ENCODE results near the gene SLC2A6.

The SLC2A6 gene

GRCh38 chr9:133484671-133485437 is 6.0 kb upstream of the SLC2A6 start:
- no peak for TF ChIP-seq EZH2phosphoT487 (IDR thresholded peaks at IDR 0.05; ENCODE audit: low read length)
- TF ChIP-seq EZH2 (optimal IDR thresholded peaks at IDR 0.05; ENCODE audit: low read depth, low read length) = no peak
- TF ChIP-seq CTCF (IDR thresholded peaks at IDR 0.05; ENCODE audit: low read length) = no peak
- Histone ChIP-seq H3K27ac (ENCODE audit: low read length) (no peak overlapping the region), H3K36me3 (replicated peaks; ENCODE audit: insufficient read depth, low read length) (no peaks in the 10 kb centered on the region), H3K4me2 (ENCODE audit: low read depth, low read length) (no peak overlapping the region), H3K4me3 (ENCODE audit: low read length) (no peak overlapping the region), H3K4me1 (ENCODE audit: low read length) (no peaks in the 10 kb centered on the region), H3K79me2 (ENCODE audit: low read length) (no peaks in the 10 kb centered on the region), H3K9me2 (replicated peaks; ENCODE audit: insufficient read depth, low read length) (no peaks in the 10 kb centered on the region), H3K9me3 (replicated peaks; ENCODE audit: insufficient read depth, low read length) (no peaks in the 10 kb centered on the region), H3K27me3 (replicated peaks; ENCODE audit: insufficient read depth, low read length) (peaks cover 82% of the 10 kb centered on the region), H3F3A (ENCODE audit: insufficient read depth, low read length) (no peaks in the 10 kb centered on the region), H2AFZ (ENCODE audit: low read length) (no peak overlapping the region), H3K9ac (ENCODE audit: low read length) (no peak overlapping the region), H4K20me1 (ENCODE audit: insufficient read depth, low read length) (no peaks in the 10 kb centered on the region)
- no peak for DNase-seq

GRCh38 chr9:133483611-133484010 is 4.7 kb upstream of the SLC2A6 start:
- Histone ChIP-seq H3K27me3 (replicated peaks; ENCODE audit: insufficient read depth, low read length) (peaks cover 75% of the 10 kb centered on the region), H3K9me2 (replicated peaks; ENCODE audit: insufficient read depth, low read length) (no peaks in the 10 kb centered on the region), H3K79me2 (ENCODE audit: low read length) (no peaks in the 10 kb centered on the region), H3K27ac (ENCODE audit: low read length) (no peak overlapping the region), H2AFZ (ENCODE audit: low read length) (no peak overlapping the region), H3K9me3 (replicated peaks; ENCODE audit: insufficient read depth, low read length) (no peaks in the 10 kb centered on the region), H3F3A (ENCODE audit: insufficient read depth, low read length) (no peaks in the 10 kb centered on the region), H3K4me1 (ENCODE audit: low read length) (peaks cover 4% of the 10 kb centered on the region; the same call in 1 of the 2 replicates), H3K9ac (ENCODE audit: low read length) (no peak overlapping the region), H4K20me1 (ENCODE audit: insufficient read depth, low read length) (no peaks in the 10 kb centered on the region), H3K4me3 (ENCODE audit: low read length) (no peak overlapping the region), H3K36me3 (replicated peaks; ENCODE audit: insufficient read depth, low read length) (no peaks in the 10 kb centered on the region), H3K4me2 (ENCODE audit: low read depth, low read length) (no peak overlapping the region)
- no peak for DNase-seq
- TF ChIP-seq CTCF (IDR thresholded peaks at IDR 0.05; ENCODE audit: low read length) (no peak), EZH2phosphoT487 (IDR thresholded peaks at IDR 0.05; ENCODE audit: low read length) (no peak), EZH2 (optimal IDR thresholded peaks at IDR 0.05; ENCODE audit: low read depth, low read length) (no peak)

GRCh38 chr9:133477992-133478850 is 678 bp downstream of the SLC2A6 start:
- H3K9me3 ChIP-seq (replicated peaks; ENCODE audit: insufficient read depth, low read length) = no peaks in the 10 kb centered on the region
- H3K4me2 ChIP-seq (ENCODE audit: low read depth, low read length) = peak overlapping the region; percentile 90
- peak overlapping the region; percentile 69 for H2AFZ ChIP-seq (ENCODE audit: low read length)
- no peaks in the 10 kb centered on the region for H3K79me2 ChIP-seq (ENCODE audit: low read length)
- peaks cover 34% of the 10 kb centered on the region for H3K27me3 ChIP-seq (replicated peaks; ENCODE audit: insufficient read depth, low read length)
- peak overlapping the region; percentile 56 for H3K4me3 ChIP-seq (ENCODE audit: low read length)
- TF ChIP-seq EZH2 (optimal IDR thresholded peaks at IDR 0.05; ENCODE audit: low read depth, low read length) (no peak), EZH2phosphoT487 (IDR thresholded peaks at IDR 0.05; ENCODE audit: low read length) (no peak), CTCF (IDR thresholded peaks at IDR 0.05; ENCODE audit: low read length) (no peak)
- peak overlapping the region; percentile 24; the same call in 1 of the 2 replicates for H3K9ac ChIP-seq (ENCODE audit: low read length)
- DNase-seq = no peak
- H3F3A ChIP-seq (ENCODE audit: insufficient read depth, low read length) = no peaks in the 10 kb centered on the region
- H3K27ac ChIP-seq (ENCODE audit: low read length) = no peak overlapping the region
- no peaks in the 10 kb centered on the region for H3K9me2 ChIP-seq (replicated peaks; ENCODE audit: insufficient read depth, low read length)
- peaks cover 11% of the 10 kb centered on the region for H3K4me1 ChIP-seq (ENCODE audit: low read length)
- H4K20me1 ChIP-seq (ENCODE audit: insufficient read depth, low read length) = no peaks in the 10 kb centered on the region
- no peaks in the 10 kb centered on the region for H3K36me3 ChIP-seq (replicated peaks; ENCODE audit: insufficient read depth, low read length)

All from MM.1S (cell line).